Mucosa of stomach (tissue), 1 donor: ENCODE results near the gene ISCA2.

Source experiments
- H3K27me3 ChIP-seq: one replicate; pipeline ENCODE4 v1.7.0; 2013; ENCODE audit warnings: mild to moderate bottlenecking, low read length; ENCODE audit not compliant: control insufficient read depth, insufficient read depth
- H3K36me3 ChIP-seq: one replicate; pipeline ENCODE4 v1.7.0; 2013; ENCODE audit warnings: low read length; ENCODE audit not compliant: control insufficient read depth, insufficient read depth
- H3K4me1 ChIP-seq: one replicate; pipeline ENCODE4 v1.7.0; 2013; ENCODE audit warnings: mild to moderate bottlenecking, low read length; ENCODE audit not compliant: control insufficient read depth, insufficient read depth
- H3K4me3 ChIP-seq: one replicate; pipeline ENCODE4 v1.7.0; 2013; ENCODE audit warnings: low read length
- H3K9ac ChIP-seq: one replicate; pipeline ENCODE4 v1.7.0; 2013; ENCODE audit warnings: mild to moderate bottlenecking, low read length, moderate library complexity
- H3K9me3 ChIP-seq: one replicate; pipeline ENCODE4 v1.7.0; 2013; ENCODE audit warnings: mild to moderate bottlenecking, low read length, moderate library complexity; ENCODE audit not compliant: control insufficient read depth
- donor health status: Pancreatic carcinoma.

ISCA2 gene

DNA sequence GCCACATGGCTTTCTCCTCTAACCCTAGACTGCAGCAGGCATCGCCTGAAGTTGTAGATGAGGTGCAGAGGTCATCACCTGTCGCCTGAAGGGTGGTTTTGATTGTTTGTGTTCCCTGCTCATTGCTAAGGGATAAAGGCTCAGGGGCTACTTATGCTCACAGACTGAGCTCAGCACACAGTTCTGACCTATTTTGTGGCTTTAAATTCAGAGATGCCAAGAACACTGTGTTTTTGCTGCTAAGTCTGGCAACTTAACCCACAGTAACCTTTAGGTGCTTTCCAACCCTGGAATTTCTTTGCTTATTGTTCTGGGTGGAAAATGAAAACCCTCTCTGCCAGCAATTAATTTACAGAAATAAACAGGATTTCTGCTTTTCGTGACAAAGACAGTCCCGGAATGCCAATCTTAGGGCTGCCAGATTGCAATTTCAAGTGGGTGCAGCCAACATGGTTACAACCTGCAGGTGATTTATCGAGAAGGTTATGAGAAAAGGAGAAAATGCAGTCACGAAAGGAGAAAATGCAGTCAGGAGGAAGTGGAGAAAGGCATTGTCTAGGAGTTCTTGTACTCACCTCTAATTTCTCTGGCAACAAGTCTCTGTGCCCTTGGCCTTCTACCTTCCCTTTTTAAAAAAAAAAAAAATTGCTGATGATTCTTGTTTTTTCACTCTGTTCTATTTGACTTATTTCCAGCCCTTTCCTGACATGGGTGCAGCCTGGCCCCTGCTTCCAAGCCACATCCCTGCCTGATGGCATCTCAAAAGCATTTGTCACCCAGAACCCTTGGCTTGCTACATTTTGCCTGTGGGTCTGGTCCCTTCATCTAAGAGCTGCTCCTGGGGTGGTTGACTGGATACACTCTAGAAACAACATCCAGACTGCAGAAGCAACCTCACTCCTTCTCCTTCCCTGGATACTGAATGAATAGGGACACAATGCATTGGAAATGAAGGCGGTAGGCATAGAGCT is 23.7 kb upstream of the ISCA2 start:
- Histone ChIP-seq H3K9ac (no peak overlapping the region), H3K36me3 (no peaks in the 10 kb centered on the region), H3K27me3 (no peaks in the 10 kb centered on the region), H3K4me3 (no peak overlapping the region), H3K4me1 (no peaks in the 10 kb centered on the region), H3K9me3 (no peaks in the 10 kb centered on the region)

DNA sequence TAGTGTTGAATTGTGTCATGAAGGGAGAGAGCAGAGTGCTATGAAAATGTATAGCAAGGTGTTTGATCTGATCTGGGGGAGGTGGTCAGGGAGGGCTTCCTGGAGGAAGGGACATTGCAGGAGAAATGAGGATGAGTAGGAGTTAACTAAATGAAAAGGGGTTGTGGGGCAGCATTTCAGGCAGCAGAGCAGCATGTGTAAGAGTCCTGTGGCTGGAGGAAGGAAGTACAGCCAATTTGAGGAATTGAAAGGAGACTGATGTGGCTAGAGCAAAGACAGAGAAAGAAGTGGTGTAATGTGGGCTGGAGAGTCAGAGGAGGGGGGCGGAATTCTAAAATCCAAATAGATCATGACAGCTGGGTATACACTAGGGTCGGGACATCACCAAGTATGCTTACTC is 21.0 kb upstream of the ISCA2 start:
- Histone ChIP-seq H3K9me3 (no peaks in the 10 kb centered on the region), H3K36me3 (peaks cover 4% of the 10 kb centered on the region)

DNA sequence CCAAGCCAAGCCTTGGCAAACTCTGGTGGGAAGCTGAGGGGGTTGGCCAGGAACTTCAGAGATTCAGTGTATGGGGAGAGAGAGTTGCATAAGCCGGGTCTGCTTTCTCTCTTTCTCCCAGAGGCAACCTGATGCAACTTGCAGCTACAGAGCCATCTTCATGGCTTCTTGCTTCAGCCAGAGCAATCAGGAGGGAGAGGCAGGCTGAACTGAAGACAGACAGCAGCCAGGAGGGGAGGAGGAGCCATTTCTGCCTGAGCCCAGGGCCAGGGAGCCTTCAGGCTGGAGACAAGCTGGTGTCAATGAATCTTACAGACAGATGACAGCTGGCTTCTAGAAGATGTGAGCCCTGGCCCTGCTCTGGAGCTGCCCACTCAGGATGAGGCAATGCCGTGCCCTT is 19.2 kb upstream of the ISCA2 start:
- Histone ChIP-seq H3K9ac (no peak overlapping the region), H3K4me1 (no peaks in the 10 kb centered on the region), H3K27me3 (no peaks in the 10 kb centered on the region), H3K36me3 (peaks cover 4% of the 10 kb centered on the region), H3K4me3 (no peak overlapping the region), H3K9me3 (no peaks in the 10 kb centered on the region)

More for the DNA sequence above, 21.0 kb upstream of the ISCA2 start:
- Histone ChIP-seq H3K27me3 (no peaks in the 10 kb centered on the region), H3K4me1 (no peaks in the 10 kb centered on the region), H3K4me3 (no peak overlapping the region), H3K9ac (no peak overlapping the region)

DNA sequence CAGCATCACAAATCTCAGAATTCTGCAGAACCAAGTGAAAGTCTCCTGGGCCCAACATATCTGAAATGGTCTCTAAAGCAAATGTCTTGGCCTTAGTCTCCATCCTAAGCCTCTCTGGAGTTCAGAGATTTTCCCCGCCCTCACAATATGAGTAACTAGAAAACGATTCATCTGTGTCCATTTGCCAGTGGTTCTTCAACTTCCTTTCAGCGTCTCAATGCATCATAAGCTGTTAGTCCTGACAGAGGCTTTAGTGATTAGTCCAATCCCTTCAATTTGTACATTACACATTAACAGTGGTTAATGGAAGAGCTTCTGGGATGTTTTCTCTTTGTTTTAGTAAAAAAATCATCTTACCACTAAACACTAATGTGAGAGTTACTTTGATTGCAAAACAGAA is 17.9 kb upstream of the ISCA2 start:
- no peaks in the 10 kb centered on the region for H3K4me1 ChIP-seq
- H3K9me3 ChIP-seq = no peaks in the 10 kb centered on the region
- H3K36me3 ChIP-seq = peaks cover 4% of the 10 kb centered on the region
- H3K9ac ChIP-seq = no peak overlapping the region
- H3K4me3 ChIP-seq = no peak overlapping the region
- no peaks in the 10 kb centered on the region for H3K27me3 ChIP-seq

DNA sequence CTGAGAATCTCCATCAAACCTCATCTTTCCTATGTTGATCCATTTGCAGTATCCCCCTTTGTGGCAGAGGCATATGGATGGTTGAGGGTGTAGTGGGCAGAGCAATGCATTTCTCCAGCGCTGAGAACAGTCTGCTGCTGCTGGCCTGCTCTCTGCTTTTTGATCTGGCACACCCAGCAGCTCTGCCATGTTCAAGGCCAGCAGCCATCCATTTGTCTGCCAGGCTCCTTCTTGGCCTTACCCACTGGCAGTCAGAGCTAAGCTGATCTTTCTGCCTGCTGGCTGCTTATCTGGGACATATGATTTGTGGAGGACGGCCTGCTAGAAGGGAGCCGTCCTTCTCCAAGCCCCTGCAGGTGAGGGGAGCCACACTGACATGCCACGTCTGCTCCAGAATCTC is 17.5 kb upstream of the ISCA2 start:
- Histone ChIP-seq H3K9ac (no peak overlapping the region), H3K36me3 (peaks cover 4% of the 10 kb centered on the region), H3K4me1 (no peaks in the 10 kb centered on the region), H3K9me3 (no peaks in the 10 kb centered on the region), H3K27me3 (no peaks in the 10 kb centered on the region), H3K4me3 (no peak overlapping the region)

DNA sequence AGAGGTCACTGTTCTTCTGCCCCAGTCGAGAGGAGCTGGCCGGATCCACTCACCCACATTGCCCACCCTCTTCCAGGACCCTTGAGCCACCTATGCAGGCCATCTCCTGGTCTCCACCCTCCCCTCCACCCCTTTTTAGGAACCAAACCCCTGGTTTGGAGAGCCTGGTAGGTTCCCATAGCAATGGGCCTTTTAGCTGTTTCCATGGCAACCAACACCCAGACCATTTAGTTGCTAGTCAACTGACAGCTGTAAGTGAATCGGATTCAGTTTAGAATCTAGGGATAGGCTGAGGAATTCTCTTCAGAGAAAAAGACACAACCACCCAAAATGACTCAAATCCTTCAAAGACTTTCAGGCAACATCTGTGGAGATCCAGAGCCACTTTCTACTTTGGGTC is 17.0 kb upstream of the ISCA2 start:
- H3K9me3 ChIP-seq = no peaks in the 10 kb centered on the region
- H3K9ac ChIP-seq = no peak overlapping the region
- H3K27me3 ChIP-seq = no peaks in the 10 kb centered on the region
- H3K36me3 ChIP-seq = peaks cover 4% of the 10 kb centered on the region
- H3K4me3 ChIP-seq = no peak overlapping the region
- no peaks in the 10 kb centered on the region for H3K4me1 ChIP-seq

DNA sequence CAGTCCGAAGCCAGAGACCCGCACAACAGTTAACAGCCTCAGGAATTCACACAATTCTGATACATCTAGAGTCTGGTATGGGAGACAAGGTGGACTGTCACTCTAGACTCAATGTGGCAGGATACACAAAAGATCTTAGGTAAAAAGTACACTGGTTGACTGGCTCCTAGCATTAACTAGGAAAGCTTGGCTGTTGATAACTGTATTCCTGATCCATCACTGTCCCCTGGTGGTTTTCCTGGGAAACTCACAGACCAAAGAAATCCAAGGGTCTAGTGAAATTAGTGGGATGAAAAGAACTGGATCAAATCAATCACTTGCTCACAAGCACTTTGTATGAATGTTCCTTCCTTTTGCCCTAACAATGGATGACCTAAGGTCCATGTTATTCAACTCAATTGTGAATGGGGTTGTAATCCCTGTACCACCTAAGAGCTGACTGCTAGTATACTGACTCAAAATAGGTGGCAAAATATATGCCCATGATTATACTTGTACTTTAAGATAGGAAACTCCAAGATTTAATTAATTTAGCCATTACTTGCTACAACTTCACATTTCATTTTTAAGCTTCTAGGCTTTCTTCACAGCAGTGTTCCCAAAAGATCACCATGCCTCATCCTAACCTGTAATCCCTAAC is 14.4 kb upstream of the ISCA2 start:
- H3K9ac ChIP-seq = no peak overlapping the region
- H3K27me3 ChIP-seq = no peaks in the 10 kb centered on the region
- no peaks in the 10 kb centered on the region for H3K4me1 ChIP-seq
- H3K36me3 ChIP-seq = peaks cover 4% of the 10 kb centered on the region
- H3K4me3 ChIP-seq = no peak overlapping the region
- H3K9me3 ChIP-seq = no peaks in the 10 kb centered on the region

DNA sequence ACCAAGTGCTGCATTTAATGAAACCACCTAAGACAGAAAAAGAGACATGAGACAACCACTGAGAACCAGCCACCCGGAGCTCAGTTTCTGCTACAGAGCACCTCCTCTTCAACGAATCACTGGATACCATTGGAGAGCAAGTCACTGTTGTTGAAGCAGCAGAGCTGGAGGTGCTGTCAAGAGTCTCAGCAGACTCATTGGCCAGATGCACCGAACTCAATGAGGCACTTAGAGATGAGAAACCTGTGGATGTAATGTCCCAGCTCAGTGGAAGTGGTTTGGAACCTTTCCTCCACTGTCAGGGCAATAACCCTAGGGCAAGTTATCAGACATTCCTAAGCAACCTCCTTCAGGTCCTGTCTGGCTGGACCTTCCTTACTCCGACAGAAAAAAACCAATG is 13.5 kb upstream of the ISCA2 start:
- Histone ChIP-seq H3K9ac (no peak overlapping the region), H3K4me3 (no peak overlapping the region), H3K4me1 (no peaks in the 10 kb centered on the region), H3K36me3 (peaks cover 4% of the 10 kb centered on the region), H3K27me3 (no peaks in the 10 kb centered on the region), H3K9me3 (no peaks in the 10 kb centered on the region)

DNA sequence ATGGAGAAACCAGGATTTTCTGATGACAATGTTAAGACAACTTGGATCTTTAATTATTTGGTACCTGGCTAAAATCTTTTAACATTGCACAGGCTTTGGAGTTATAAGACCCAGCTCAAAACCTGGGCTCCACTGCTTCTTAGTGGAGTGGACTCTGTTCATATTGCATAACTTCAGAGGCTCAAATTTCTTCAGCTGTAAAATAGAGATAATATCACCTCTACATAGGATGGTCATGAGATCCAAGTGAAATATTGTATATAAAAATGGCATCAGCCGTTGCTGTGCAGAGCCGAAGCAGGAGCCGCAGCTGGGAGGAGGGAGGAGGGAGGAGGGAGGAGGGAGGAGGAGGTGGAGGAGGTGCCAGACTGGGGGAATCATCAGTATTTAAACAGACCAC is 11.0 kb upstream of the ISCA2 start:
- Histone ChIP-seq H3K9me3 (no peaks in the 10 kb centered on the region), H3K27me3 (no peaks in the 10 kb centered on the region), H3K4me1 (no peaks in the 10 kb centered on the region), H3K4me3 (no peak overlapping the region), H3K9ac (no peak overlapping the region), H3K36me3 (no peaks in the 10 kb centered on the region)

DNA sequence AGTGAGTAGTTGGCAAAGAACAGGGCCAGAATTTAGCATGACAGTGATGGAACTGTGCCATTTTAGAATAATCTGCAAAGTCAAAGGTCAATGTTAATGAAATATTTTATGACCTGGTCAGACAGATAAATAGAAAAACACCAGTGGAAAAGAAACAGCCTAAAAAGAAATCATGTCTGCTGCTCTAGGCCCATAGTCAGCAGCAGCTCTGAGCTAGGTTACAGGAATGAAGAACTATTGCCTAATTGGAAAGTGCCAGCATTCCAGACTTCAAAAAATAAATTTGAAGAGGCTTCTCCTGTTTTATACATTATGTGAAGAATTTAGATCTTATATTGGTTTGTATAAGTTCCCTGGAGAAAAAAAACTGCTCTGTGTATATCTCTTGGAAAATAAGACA is 10.2 kb upstream of the ISCA2 start:
- Histone ChIP-seq H3K27me3 (no peaks in the 10 kb centered on the region), H3K4me3 (no peak overlapping the region), H3K9me3 (no peaks in the 10 kb centered on the region), H3K4me1 (no peaks in the 10 kb centered on the region), H3K9ac (no peak overlapping the region), H3K36me3 (no peaks in the 10 kb centered on the region)

DNA sequence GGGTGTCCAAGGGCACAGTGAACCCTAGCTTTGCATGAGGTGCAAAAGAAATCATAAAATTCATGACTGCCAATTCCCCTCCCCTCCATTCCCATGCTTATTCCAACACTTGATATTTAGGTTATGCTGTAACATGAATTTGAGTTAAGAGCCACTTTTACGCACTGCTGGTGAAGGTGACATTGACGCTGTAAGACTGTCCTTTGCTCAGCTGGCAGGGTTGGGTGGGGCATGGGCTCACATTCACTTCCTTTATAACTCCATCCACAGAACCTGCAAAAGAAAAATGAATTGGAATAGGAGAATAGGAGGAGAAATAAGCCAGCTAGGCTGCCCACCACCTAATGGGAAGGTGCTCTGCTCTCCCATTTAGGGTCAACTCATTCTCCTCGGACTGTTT is 7.4 kb upstream of the ISCA2 start:
- H3K9ac ChIP-seq = no peak overlapping the region
- no peaks in the 10 kb centered on the region for H3K9me3 ChIP-seq
- H3K36me3 ChIP-seq = no peaks in the 10 kb centered on the region

DNA sequence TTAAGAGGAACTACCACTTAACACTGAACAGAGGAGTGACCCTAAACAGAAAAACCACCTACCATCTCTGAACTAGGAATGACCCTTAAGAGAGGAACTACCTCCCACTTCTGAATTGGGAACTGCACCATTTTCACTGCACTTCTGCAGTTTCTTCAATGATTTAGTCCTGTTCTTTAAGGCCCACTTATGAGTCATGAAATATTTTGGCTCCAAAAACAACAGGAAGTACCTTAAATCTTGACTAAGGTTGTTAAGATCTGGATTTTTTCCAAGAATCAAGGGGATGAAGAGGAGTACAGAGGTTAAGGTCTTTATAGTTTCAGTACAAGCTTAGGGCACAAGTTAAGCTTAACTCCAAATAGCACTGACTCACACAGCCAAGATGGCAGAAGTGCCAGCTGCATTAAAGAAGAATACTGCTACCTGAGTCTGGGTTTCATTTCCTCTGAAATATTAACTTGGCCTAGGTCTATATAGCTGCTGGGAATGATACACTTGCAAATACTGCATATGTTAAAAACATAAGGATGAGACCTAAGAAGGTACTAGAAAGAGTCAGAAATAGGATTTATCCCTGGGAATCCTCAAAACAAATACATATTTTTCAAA is 4.7 kb upstream of the ISCA2 start:
- Histone ChIP-seq H3K9me3 (no peaks in the 10 kb centered on the region), H3K4me3 (no peak overlapping the region), H3K27me3 (no peaks in the 10 kb centered on the region), H3K9ac (no peak overlapping the region), H3K36me3 (no peaks in the 10 kb centered on the region), H3K4me1 (peaks cover 5% of the 10 kb centered on the region)

More for the DNA sequence above, 7.4 kb upstream of the ISCA2 start:
- Histone ChIP-seq H3K4me3 (no peak overlapping the region), H3K27me3 (no peaks in the 10 kb centered on the region), H3K4me1 (peaks cover 5% of the 10 kb centered on the region)
